Breast epithelium (tissue), 4 donors: ENCODE data around the gene GOT1. TPM values are rescaled to one million over a fixed set of nuclear protein-coding genes. Genes with fewer than 3 reads are reported as not detected.

Source experiments
- DNase-seq, 2 donors: peaks; one replicate each; pipeline ENCODE4 v3.0.0-alpha.2; 2019; ENCODE audit warnings: low spot score in 2 of 2
- H3K27ac ChIP-seq, 2 donors: fragments of 200-600 bp; sonication (generic) in 1 of 2; one replicate each; pipeline ENCODE4 v1.5.1; 2016 to 2019; ENCODE audit warnings: mild to moderate bottlenecking in 1 of 2
- H3K27me3 ChIP-seq, 2 donors: fragments of 200-600 bp; sonication (generic) in 1 of 2; one replicate each; pipeline versions ENCODE4 v1.5.1 to v1.6.0; 2017 to 2019; ENCODE audit warnings: control low read depth in 1 of 2, mild to moderate bottlenecking in 1 of 2
- H3K36me3 ChIP-seq: fragments of 200-600 bp; one replicate; pipeline ENCODE4 v1.5.1; 2019
- H3K4me1 ChIP-seq, 2 donors: fragments of 200-600 bp; sonication (generic); one replicate each; pipeline ENCODE4 v1.5.1; 2016 to 2019; ENCODE audit warnings: control low read depth in 1 of 2
- H3K4me3 ChIP-seq, 3 donors: fragments of 200-600 bp; sonication (generic); 1 replicate in 2 of 3; 2 replicates in 1 of 3; pipeline ENCODE4 v1.5.1; 2016 to 2019; ENCODE audit warnings: mild to moderate bottlenecking in 3 of 3, moderate library complexity in 2 of 3
- H3K9me3 ChIP-seq, 2 donors: fragments of 200-600 bp; sonication (generic) in 1 of 2; one replicate each; pipeline ENCODE4 v1.5.1; 2016 to 2019; ENCODE audit warnings: control low read depth in 1 of 2
- POLR2A ChIP-seq: fragments of 450-650 bp; IDR thresholded peaks from one replicate; pipeline ENCODE4 v1.6.1; 2016; ENCODE audit warnings: antibody characterized with exemption, mild to moderate bottlenecking, moderate library complexity
- POLR2AphosphoS5 ChIP-seq, 3 donors: sonication (generic); formaldehyde crosslinking; IDR thresholded peaks; one replicate each; pipeline ENCODE4 v1.6.1; 2017; ENCODE audit warnings: antibody characterized with exemption in 3 of 3
- intact Hi-C: fragments of 100-400 bp; cut with DNase I; formaldehyde crosslinking; loops from one replicate; pipeline ENCODE4 v1.15.1; 2023; ENCODE audit warnings: low total_unique reads
- total RNA-seq, 3 donors: library from RNA; depleted of rRNA; stranded (reverse); fragments of >200 nt; gene quantifications; one replicate each; pipeline ENCODE4 v1.1.0, GENCODE V29; 2016
- TF ChIP-seq, protein P1 (sequence below), 3 donors: fragments of 450-650 bp; IDR thresholded peaks; one replicate each; pipeline ENCODE4 v1.5.1; 2016 to 2017; ENCODE audit warnings: antibody characterized with exemption in 3 of 3, mild to moderate bottlenecking in 3 of 3, moderate library complexity in 3 of 3

GOT1 gene
- total RNA-seq, 3 donors from 2014 or later: 13.9 to 18.4 (median 15.7) TPM

DNA sequence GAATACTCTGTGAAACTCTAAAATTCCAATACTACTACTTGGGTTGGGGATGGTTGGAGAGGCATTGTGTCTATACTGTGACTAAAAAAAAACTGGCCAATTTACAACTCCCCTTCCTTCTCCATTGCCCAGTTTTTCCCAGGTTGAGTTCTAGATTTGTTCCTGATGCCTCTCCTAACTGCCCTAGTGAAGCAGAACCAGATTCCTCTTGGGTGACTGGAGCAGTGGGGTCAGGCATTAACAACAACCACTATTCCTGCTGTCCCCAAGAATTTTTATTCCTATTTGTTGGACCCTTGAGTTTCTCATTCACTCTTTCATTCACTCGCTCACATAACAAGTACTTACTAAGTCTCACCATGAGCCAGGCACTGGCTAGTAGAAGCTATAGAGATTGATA, 5.8 kb downstream of the GOT1 start:
- TF ChIP-seq POLR2AphosphoS5 (IDR thresholded peaks at IDR 0.05): no peak
- TF ChIP-seq POLR2A: no peak
- TF ChIP-seq, protein P1, sequence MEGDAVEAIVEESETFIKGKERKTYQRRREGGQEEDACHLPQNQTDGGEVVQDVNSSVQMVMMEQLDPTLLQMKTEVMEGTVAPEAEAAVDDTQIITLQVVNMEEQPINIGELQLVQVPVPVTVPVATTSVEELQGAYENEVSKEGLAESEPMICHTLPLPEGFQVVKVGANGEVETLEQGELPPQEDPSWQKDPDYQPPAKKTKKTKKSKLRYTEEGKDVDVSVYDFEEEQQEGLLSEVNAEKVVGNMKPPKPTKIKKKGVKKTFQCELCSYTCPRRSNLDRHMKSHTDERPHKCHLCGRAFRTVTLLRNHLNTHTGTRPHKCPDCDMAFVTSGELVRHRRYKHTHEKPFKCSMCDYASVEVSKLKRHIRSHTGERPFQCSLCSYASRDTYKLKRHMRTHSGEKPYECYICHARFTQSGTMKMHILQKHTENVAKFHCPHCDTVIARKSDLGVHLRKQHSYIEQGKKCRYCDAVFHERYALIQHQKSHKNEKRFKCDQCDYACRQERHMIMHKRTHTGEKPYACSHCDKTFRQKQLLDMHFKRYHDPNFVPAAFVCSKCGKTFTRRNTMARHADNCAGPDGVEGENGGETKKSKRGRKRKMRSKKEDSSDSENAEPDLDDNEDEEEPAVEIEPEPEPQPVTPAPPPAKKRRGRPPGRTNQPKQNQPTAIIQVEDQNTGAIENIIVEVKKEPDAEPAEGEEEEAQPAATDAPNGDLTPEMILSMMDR (IDR thresholded peaks at IDR 0.05): no peak
- Histone ChIP-seq H3K27ac (no peak overlapping the region), H3K36me3 (peaks cover under 1% of the 10 kb centered on the region), H3K9me3 (no peaks in the 10 kb centered on the region), H3K27me3 (no peaks in the 10 kb centered on the region), H3K4me3 (no peak overlapping the region), H3K4me1 (peaks cover 0 to 3% of the 10 kb centered on the region in 2 donors)
- no peak for DNase-seq
- intact Hi-C loops: no loop called here

DNA sequence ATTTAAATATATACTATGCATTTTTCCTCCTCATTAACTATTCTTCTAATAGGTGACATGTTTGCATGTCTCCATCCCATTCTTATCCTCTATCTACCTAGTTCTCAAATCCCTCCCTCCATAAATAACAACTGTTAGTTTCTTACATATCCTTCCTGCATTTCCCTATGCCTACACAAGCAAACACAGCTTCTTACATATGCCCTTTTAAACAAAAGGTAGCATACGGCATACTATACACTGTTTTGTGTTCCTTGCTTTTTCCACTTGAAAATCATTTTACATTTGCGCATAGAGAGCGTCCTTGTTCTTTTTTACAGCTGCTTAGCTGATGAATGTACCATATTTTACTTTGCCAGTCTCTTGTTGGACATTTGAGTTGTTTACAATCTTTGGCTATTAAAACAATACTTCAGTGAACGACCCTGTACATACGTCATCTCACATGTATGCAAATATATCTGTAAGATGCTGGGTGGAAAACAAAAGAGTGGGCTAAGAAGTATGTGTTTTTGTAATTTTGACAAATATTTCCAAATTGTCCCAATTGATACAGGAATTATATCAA, 7.8 kb downstream of the GOT1 start:
- DNase-seq: no peak
- Histone ChIP-seq H3K9me3 (no peaks in the 10 kb centered on the region), H3K27ac (no peak overlapping the region), H3K27me3 (no peaks in the 10 kb centered on the region), H3K36me3 (peaks cover 4% of the 10 kb centered on the region), H3K4me1 (no peaks in the 10 kb centered on the region), H3K4me3 (no peak overlapping the region)
- no peak for TF ChIP-seq POLR2AphosphoS5 (IDR thresholded peaks at IDR 0.05)
- TF ChIP-seq, protein P1 (IDR thresholded peaks at IDR 0.05): no peak
- TF ChIP-seq POLR2A: no peak
- intact Hi-C loops: no loop called here

DNA sequence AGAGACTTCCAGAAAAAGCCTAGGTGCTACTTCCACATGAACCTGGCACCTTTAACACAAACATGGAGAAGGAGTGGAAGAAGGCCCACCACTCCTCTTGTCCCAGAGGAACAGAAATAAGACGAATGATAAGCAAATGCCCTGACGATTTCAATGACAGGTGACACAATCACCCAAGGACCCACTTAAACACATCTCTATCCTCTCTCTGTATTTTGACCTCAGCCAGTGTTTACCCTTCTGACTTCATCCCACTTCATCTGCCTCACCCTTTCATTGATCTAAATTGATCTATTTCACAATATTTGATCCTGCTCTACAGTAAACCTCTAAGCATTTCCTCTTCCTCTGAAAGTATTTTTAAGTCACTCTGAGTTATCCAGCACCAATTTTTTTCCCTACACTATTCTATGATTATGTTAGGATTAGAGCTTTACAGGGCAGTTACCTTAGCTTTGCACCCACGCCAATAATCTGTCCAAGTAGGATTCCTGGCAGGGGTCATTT, 9.1 kb downstream of the GOT1 start:
- no peak for DNase-seq
- H3K27ac ChIP-seq: no peak overlapping the region
- H3K9me3 ChIP-seq: no peaks in the 10 kb centered on the region
- no peak overlapping the region for H3K4me3 ChIP-seq
- H3K36me3 ChIP-seq: peaks cover 4% of the 10 kb centered on the region
- no peaks in the 10 kb centered on the region for H3K4me1 ChIP-seq
- no peaks in the 10 kb centered on the region for H3K27me3 ChIP-seq
- TF ChIP-seq POLR2A (no peak), POLR2AphosphoS5 (IDR thresholded peaks at IDR 0.05) (no peak)
- TF ChIP-seq, protein P1 (IDR thresholded peaks at IDR 0.05): no peak
- intact Hi-C loops: no loop called here

DNA sequence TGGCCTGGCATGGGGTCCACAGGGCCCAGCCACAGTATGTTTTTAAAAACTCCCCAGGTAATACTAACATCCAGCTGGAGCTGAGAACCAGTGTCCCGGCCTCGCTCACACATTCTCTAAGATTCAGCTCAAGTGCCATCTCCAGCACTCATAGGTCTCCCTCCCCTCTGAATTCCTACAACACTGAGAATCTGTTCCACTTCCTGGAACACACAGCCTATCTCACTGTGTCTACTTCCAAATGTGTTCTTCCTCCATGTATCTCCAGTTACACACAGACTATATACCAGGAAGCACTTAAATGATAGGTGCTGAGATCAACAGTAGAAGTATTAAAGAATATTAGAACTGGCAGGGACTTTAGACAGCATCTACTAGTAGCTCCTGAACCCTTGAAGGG, 10.7 kb downstream of the GOT1 start:
- intact Hi-C loops: no loop called here
- DNase-seq: no peak
- TF ChIP-seq POLR2AphosphoS5 (IDR thresholded peaks at IDR 0.05) (no peak), POLR2A (no peak)
- TF ChIP-seq, protein P1 (IDR thresholded peaks at IDR 0.05): no peak
- no peaks in the 10 kb centered on the region for H3K27me3 ChIP-seq
- no peaks in the 10 kb centered on the region for H3K4me1 ChIP-seq
- H3K36me3 ChIP-seq: peaks cover 4% of the 10 kb centered on the region
- no peak overlapping the region for H3K4me3 ChIP-seq
- H3K27ac ChIP-seq: no peak overlapping the region
- no peaks in the 10 kb centered on the region for H3K9me3 ChIP-seq

DNA sequence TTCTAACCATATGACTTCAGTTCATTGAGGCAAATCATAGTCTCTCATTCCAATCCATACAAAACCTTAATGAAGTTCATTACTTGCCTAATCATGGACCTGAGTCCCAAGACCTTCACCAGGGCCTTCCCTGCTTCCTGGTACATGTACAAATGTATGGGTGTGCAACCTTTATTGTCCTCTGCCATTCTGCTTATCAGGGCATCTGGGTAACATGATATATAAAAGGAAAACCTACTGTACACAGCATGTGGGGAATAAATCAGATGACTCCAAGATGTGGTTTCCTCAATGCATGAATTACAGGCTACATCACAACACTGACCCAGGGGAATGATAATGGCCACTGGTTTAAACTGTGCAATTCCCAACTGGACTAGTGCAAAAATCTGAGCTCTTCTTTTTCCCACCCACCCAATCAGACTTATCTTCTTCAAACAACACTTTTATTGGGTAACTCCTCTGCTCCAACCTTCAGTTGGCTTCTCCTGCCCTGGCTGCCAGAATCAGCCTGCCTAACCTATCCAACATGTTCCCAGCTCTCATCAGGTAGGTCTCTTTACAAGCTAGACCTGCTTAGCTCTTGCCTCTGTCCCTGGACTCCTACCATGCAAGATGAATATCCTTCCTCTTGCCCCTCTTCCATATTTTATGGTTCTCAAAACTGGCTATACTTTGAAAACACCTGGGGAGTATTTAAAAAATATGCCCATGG, 11.4 kb downstream of the GOT1 start:
- Histone ChIP-seq H3K36me3 (peaks cover 4% of the 10 kb centered on the region), H3K27ac (no peak overlapping the region), H3K4me3 (no peak overlapping the region), H3K27me3 (no peaks in the 10 kb centered on the region), H3K4me1 (no peaks in the 10 kb centered on the region), H3K9me3 (no peaks in the 10 kb centered on the region)
- DNase-seq: no peak
- intact Hi-C loops: no loop called here
- TF ChIP-seq POLR2AphosphoS5 (IDR thresholded peaks at IDR 0.05): no peak
- no peak for TF ChIP-seq POLR2A
- TF ChIP-seq, protein P1 (IDR thresholded peaks at IDR 0.05): no peak
